Mesendoderm (in vitro differentiated cells): ENCODE data around the gene ATF7IP.

Source experiments
- DNase-seq: peaks from one replicate; pipeline ENCODE4 v3.0.0; 2013
- H2AK5ac ChIP-seq: 2 replicates; pipeline ENCODE4 v1.6.1; 2013; ENCODE audit warnings: low read length, inconsistent platforms
- H2BK120ac ChIP-seq: 2 replicates; pipeline ENCODE4 v1.6.1; 2013; ENCODE audit warnings: low read depth, mild to moderate bottlenecking, low read length, moderate library complexity, mixed read lengths
- H2BK15ac ChIP-seq: replicated peaks from 2 replicates; pipeline ENCODE4 v1.6.1; 2013; ENCODE audit warnings: low read depth, mild to moderate bottlenecking, moderate library complexity
- H2BK5ac ChIP-seq: 2 replicates; pipeline ENCODE4 v1.6.1; 2013; ENCODE audit warnings: low read length, inconsistent platforms
- H3K18ac ChIP-seq: 2 replicates; pipeline ENCODE4 v1.6.1; 2013; ENCODE audit warnings: mild to moderate bottlenecking, low read length, mixed read lengths
- H3K23ac ChIP-seq: one replicate; pipeline ENCODE4 v1.6.1; 2013; ENCODE audit warnings: low read length
- H3K27ac ChIP-seq: 2 replicates; pipeline ENCODE4 v1.5.1; 2013; ENCODE audit warnings: low read depth, mild to moderate bottlenecking, inconsistent platforms, low read length, moderate library complexity
- H3K27me3 ChIP-seq: 2 replicates; pipeline ENCODE4 v1.6.1; 2013; ENCODE audit warnings: low read length, control low read depth, mild to moderate bottlenecking, inconsistent platforms; ENCODE audit not compliant: insufficient read depth, poor library complexity
- H3K36me3 ChIP-seq: 2 replicates; pipeline ENCODE4 v1.6.1; 2013; ENCODE audit warnings: low read length, inconsistent platforms; ENCODE audit not compliant: control insufficient read depth, insufficient read depth
- H3K4ac ChIP-seq: one replicate; pipeline ENCODE4 v1.6.1; 2013; ENCODE audit warnings: low read depth, mild to moderate bottlenecking, low read length, moderate library complexity
- H3K4me1 ChIP-seq: 2 replicates; pipeline ENCODE4 v1.6.1; 2013; ENCODE audit warnings: low read depth, low read length, inconsistent platforms; ENCODE audit not compliant: control insufficient read depth
- H3K4me2 ChIP-seq: 2 replicates; pipeline ENCODE4 v1.6.1; 2013; ENCODE audit warnings: low read length
- H3K4me3 ChIP-seq: 2 replicates; pipeline ENCODE4 v1.5.1; 2013; ENCODE audit warnings: mild to moderate bottlenecking, low read length
- H3K56ac ChIP-seq: one replicate; pipeline ENCODE4 v1.6.1; 2013; ENCODE audit warnings: low read length
- H3K79me1 ChIP-seq: 2 replicates; pipeline ENCODE4 v1.6.1; 2013; ENCODE audit warnings: low read length, inconsistent platforms
- H3K79me2 ChIP-seq: 2 replicates; pipeline ENCODE4 v1.6.1; 2013; ENCODE audit warnings: mild to moderate bottlenecking, low read length; ENCODE audit not compliant: control insufficient read depth, insufficient read depth
- H3K9ac ChIP-seq: 2 replicates; pipeline ENCODE4 v1.6.1; 2013; ENCODE audit warnings: low read length, inconsistent platforms
- H4K5ac ChIP-seq: one replicate; pipeline ENCODE4 v1.6.1; 2013; ENCODE audit warnings: low read length
- H4K8ac ChIP-seq: one replicate; pipeline ENCODE4 v1.6.1; 2013; ENCODE audit warnings: low read depth, mild to moderate bottlenecking, control low read depth, low read length, moderate library complexity
- WGBS: extraction: QIAGEN DNeasy Blood & Tissue Kit; methylation state at CpG from one replicate; pipeline ENCODE4 v1.1.7; 2013; ENCODE audit warnings: low lambda C conversion rate, missing lambda C conversion rate; ENCODE audit not compliant: insufficient coverage; ENCODE audit errors: extremely low coverage; 5-methylcytosine and 5-hydroxymethylcytosine counted together

Gene ATF7IP

GRCh38 chr12:14410177-14410576 lies 44.7 kb downstream of the ATF7IP start:
- Histone ChIP-seq H2AK5ac (no peak overlapping the region), H3K4me2 (no peak overlapping the region), H3K56ac (no peak overlapping the region), H3K79me2 (peaks cover 56% of the 10 kb centered on the region), H3K4me1 (no peaks in the 10 kb centered on the region), H4K8ac (no peak overlapping the region), H3K4me3 (no peak overlapping the region), H2BK15ac (no peak overlapping the region), H2BK5ac (no peak overlapping the region), H3K27me3 (no peaks in the 10 kb centered on the region), H3K4ac (no peak overlapping the region), H3K18ac (no peak overlapping the region), H4K5ac (no peak overlapping the region), H3K79me1 (peaks cover 4% of the 10 kb centered on the region), H3K27ac (no peak overlapping the region), H3K23ac (no peak overlapping the region), H3K36me3 (no peaks in the 10 kb centered on the region), H3K9ac (no peak overlapping the region), H2BK120ac (no peak overlapping the region)
- DNase-seq, result no peak
- WGBS, result no CpG with 5 or more reads among the region's 5 CpGs

GRCh38 chr12:14410841-14411569 lies 45.5 kb downstream of the ATF7IP start:
- Histone ChIP-seq H2BK15ac (no peak overlapping the region), H3K18ac (no peak overlapping the region), H3K79me2 (peaks cover 52% of the 10 kb centered on the region), H3K27me3 (no peaks in the 10 kb centered on the region), H2BK120ac (no peak overlapping the region), H3K4me2 (no peak overlapping the region), H3K36me3 (no peaks in the 10 kb centered on the region), H2BK5ac (no peak overlapping the region), H3K27ac (no peak overlapping the region), H4K5ac (no peak overlapping the region), H3K9ac (no peak overlapping the region), H3K4me1 (no peaks in the 10 kb centered on the region), H3K79me1 (peaks cover 4% of the 10 kb centered on the region), H3K56ac (no peak overlapping the region), H2AK5ac (no peak overlapping the region), H3K4ac (no peak overlapping the region), H3K4me3 (no peak overlapping the region), H4K8ac (no peak overlapping the region), H3K23ac (no peak overlapping the region)
- no CpG with 5 or more reads among the region's 6 CpGs for WGBS
- no peak for DNase-seq

- H2BK120ac ChIP-seq, result no peak overlapping the region
- H3K79me2 ChIP-seq, result peaks cover 49% of the 10 kb centered on the region
- no peak overlapping the region for H3K18ac ChIP-seq
- no peak overlapping the region for H3K4me3 ChIP-seq
- no peak overlapping the region for H2BK15ac ChIP-seq
- H3K9ac ChIP-seq, result no peak overlapping the region
- H3K4me1 ChIP-seq, result peaks cover 4% of the 10 kb centered on the region
- no peak overlapping the region for H3K23ac ChIP-seq
- no peak overlapping the region for H2AK5ac ChIP-seq
- H3K4me2 ChIP-seq, result no peak overlapping the region
- no peak overlapping the region for H3K27ac ChIP-seq
- no peak overlapping the region for H4K8ac ChIP-seq
- peak; percentile 86 for DNase-seq
- no peak overlapping the region for H3K4ac ChIP-seq
- WGBS, result no CpG with 5 or more reads among the region's 1 CpG
- no peak overlapping the region for H2BK5ac ChIP-seq
- no peaks in the 10 kb centered on the region for H3K27me3 ChIP-seq
- H4K5ac ChIP-seq, result no peak overlapping the region
- no peak overlapping the region for H3K56ac ChIP-seq
- H3K79me1 ChIP-seq, result peaks cover 3% of the 10 kb centered on the region
- no peaks in the 10 kb centered on the region for H3K36me3 ChIP-seq
These were observed 51.2 kb downstream of the ATF7IP start for GRCh38 chr12:14416658-14417057.

GRCh38 chr12:14417715-14418114 lies 52.2 kb downstream of the ATF7IP start:
- peaks cover 50% of the 10 kb centered on the region for H3K79me2 ChIP-seq
- H3K36me3 ChIP-seq, result no peaks in the 10 kb centered on the region
- no peak overlapping the region for H3K4ac ChIP-seq
- no peak overlapping the region for H3K56ac ChIP-seq
- peak; percentile 97 for DNase-seq
- H3K23ac ChIP-seq, result no peak overlapping the region
- no peak overlapping the region for H4K8ac ChIP-seq
- H2BK5ac ChIP-seq, result no peak overlapping the region
- H2BK15ac ChIP-seq, result no peak overlapping the region
- peaks cover 3% of the 10 kb centered on the region for H3K79me1 ChIP-seq
- no peak overlapping the region for H3K4me3 ChIP-seq
- no peak overlapping the region for H2AK5ac ChIP-seq
- peaks cover 4% of the 10 kb centered on the region for H3K4me1 ChIP-seq
- no CpG with 5 or more reads among the region's 3 CpGs for WGBS
- H3K27ac ChIP-seq, result no peak overlapping the region
- no peak overlapping the region for H3K9ac ChIP-seq
- no peak overlapping the region for H3K4me2 ChIP-seq
- no peaks in the 10 kb centered on the region for H3K27me3 ChIP-seq
- no peak overlapping the region for H3K18ac ChIP-seq
- no peak overlapping the region for H2BK120ac ChIP-seq
- no peak overlapping the region for H4K5ac ChIP-seq

GRCh38 chr12:14418451-14418890 lies 53.0 kb downstream of the ATF7IP start:
- H3K79me2 ChIP-seq, result peaks cover 47% of the 10 kb centered on the region
- no peak overlapping the region for H3K4ac ChIP-seq
- H3K27me3 ChIP-seq, result no peaks in the 10 kb centered on the region
- peak overlapping the region; percentile 20 for H3K56ac ChIP-seq
- no peak overlapping the region for H4K8ac ChIP-seq
- no CpG with 5 or more reads among the region's 3 CpGs for WGBS
- H3K27ac ChIP-seq, result no peak overlapping the region
- H3K4me1 ChIP-seq, result peaks cover 4% of the 10 kb centered on the region
- no peak overlapping the region for H3K4me3 ChIP-seq
- H4K5ac ChIP-seq, result no peak overlapping the region
- no peak overlapping the region for H2BK5ac ChIP-seq
- no peaks in the 10 kb centered on the region for H3K36me3 ChIP-seq
- no peak overlapping the region for H2AK5ac ChIP-seq
- H2BK15ac ChIP-seq, result no peak overlapping the region
- no peak overlapping the region for H3K4me2 ChIP-seq
- no peak overlapping the region for H2BK120ac ChIP-seq
- H3K18ac ChIP-seq, result no peak overlapping the region
- DNase-seq, result no peak
- peaks cover 5% of the 10 kb centered on the region for H3K79me1 ChIP-seq
- H3K23ac ChIP-seq, result no peak overlapping the region
- H3K9ac ChIP-seq, result no peak overlapping the region
